ENCODE data around the gene WNT7B. TPM values are rescaled to one million over a fixed set of nuclear protein-coding genes. Genes with fewer than 3 reads are reported as not detected.
A peak's percentile ranks its signal among the peaks of the same experiment; 100 is the strongest.

Gene WNT7B
- total RNA-seq, 1 donor from 2014 or later = 14.5 TPM

- no peak for DNase-seq (ENCODE audit: low read depth)
These were observed 88.5 kb downstream of the WNT7B start for GRCh38 chr22:45888221-45889092.

GRCh38 chr22:45887202-45888131 is 89.5 kb downstream of the WNT7B start:
- DNase-seq (ENCODE audit: low read depth) = peak; percentile 19

GRCh38 chr22:45886540-45886939 is 90.4 kb downstream of the WNT7B start:
- DNase-seq (ENCODE audit: low read depth) = no peak

GRCh38 chr22:45885941-45886395 is 91.0 kb downstream of the WNT7B start:
- no peak for DNase-seq (ENCODE audit: low read depth)

- DNase-seq (ENCODE audit: low read depth) = no peak
These were observed 91.7 kb downstream of the WNT7B start for GRCh38 chr22:45885171-45885840.

- DNase-seq (ENCODE audit: low read depth) = no peak
These were observed 92.5 kb downstream of the WNT7B start for GRCh38 chr22:45884201-45885062.

GRCh38 chr22:45883811-45884170 is 93.2 kb downstream of the WNT7B start:
- no peak for DNase-seq (ENCODE audit: low read depth)

- no peak for DNase-seq (ENCODE audit: low read depth)
These were observed 93.8 kb downstream of the WNT7B start for GRCh38 chr22:45882881-45883810.

GRCh38 chr22:45881524-45881875 is 95.5 kb downstream of the WNT7B start:
- DNase-seq (ENCODE audit: low read depth) = no peak

- DNase-seq (ENCODE audit: low read depth) = no peak
These were observed 96.0 kb downstream of the WNT7B start for GRCh38 chr22:45880716-45881523.

- DNase-seq (ENCODE audit: low read depth) = no peak
These were observed 96.8 kb downstream of the WNT7B start for GRCh38 chr22:45880091-45880715.

GRCh38 chr22:45879552-45879949 is 97.4 kb downstream of the WNT7B start:
- no peak for DNase-seq (ENCODE audit: low read depth)

- DNase-seq (ENCODE audit: low read depth) = no peak
These were observed 97.9 kb downstream of the WNT7B start for GRCh38 chr22:45878901-45879551.

GRCh38 chr22:45878051-45878781 is 98.7 kb downstream of the WNT7B start:
- DNase-seq (ENCODE audit: low read depth) = no peak

GRCh38 chr22:45877651-45878050 is 99.3 kb downstream of the WNT7B start:
- DNase-seq (ENCODE audit: low read depth) = no peak

GRCh38 chr22:45877036-45877380 is 100.0 kb downstream of the WNT7B start:
- no peak for DNase-seq (ENCODE audit: low read depth)
